BE2C (cell line): ENCODE data around the gene CLCN4.

Experiments
- DNase-seq: peaks from one replicate; pipeline ENCODE4 v3.0.0-alpha.2; 2020
- H3K27me3 ChIP-seq: fragments of 250-450 bp; sonication (Bioruptor Pico); 2 replicates; pipeline ENCODE4 v1.5.1; 2020; ENCODE audit warnings: mild to moderate bottlenecking
- H3K36me3 ChIP-seq: fragments of 250-450 bp; sonication (Bioruptor Pico); 2 replicates; pipeline ENCODE4 v1.5.1; 2020; ENCODE audit warnings: mild to moderate bottlenecking
- H3K4me1 ChIP-seq: fragments of 250-450 bp; sonication (Bioruptor Pico); 2 replicates; pipeline ENCODE4 v1.5.1; 2020
- H3K4me3 ChIP-seq: 2 replicates; pipeline ENCODE4 v1.5.1; 2011; ENCODE audit warnings: low read depth, low read length
- H3K9me3 ChIP-seq: fragments of 250-450 bp; sonication (Bioruptor Pico); 2 replicates; pipeline ENCODE4 v1.5.1; 2020
- CTCF ChIP-seq: IDR thresholded peaks from 2 replicates; pipeline ENCODE4 v1.5.1; 2012; ENCODE audit warnings: mild to moderate bottlenecking, low read depth, low read length

The CLCN4 gene

DNA sequence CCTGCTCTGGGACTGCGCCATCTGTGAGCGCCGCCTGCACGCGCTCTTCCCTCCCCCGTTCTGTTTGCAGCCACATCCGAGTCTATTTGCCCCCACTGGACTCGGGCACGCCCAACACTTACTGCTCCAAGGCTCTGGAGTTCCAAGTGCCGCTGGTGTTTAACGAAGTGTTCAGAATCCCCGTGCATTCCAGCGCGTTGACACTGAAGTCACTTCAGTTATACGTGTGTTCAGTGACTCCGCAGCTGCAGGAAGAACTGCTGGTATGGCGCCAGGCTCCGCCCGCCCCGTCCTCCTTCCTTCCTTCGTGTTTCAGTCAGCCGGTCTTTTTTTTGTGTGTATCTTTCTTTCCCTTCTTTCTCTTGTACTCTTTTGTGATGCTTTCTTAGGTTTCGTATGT is 30.7 kb upstream of the CLCN4 start:
- TF ChIP-seq CTCF: no peak
- Histone ChIP-seq H3K4me1 (no peaks in the 10 kb centered on the region), H3K27me3 (no peaks in the 10 kb centered on the region), H3K36me3 (no peaks in the 10 kb centered on the region), H3K4me3 (no peak overlapping the region), H3K9me3 (no peaks in the 10 kb centered on the region)
- DNase-seq: no peak

- no peak for TF ChIP-seq CTCF
- Histone ChIP-seq H3K9me3 (no peaks in the 10 kb centered on the region), H3K36me3 (no peaks in the 10 kb centered on the region)
Measured at GRCh38 chrX:10126834-10127233, 29.9 kb upstream of the CLCN4 start.

GRCh38 chrX:10128386-10128785 is 28.4 kb upstream of the CLCN4 start:
- no peak for DNase-seq
- H3K36me3 ChIP-seq: no peaks in the 10 kb centered on the region

More at GRCh38 chrX:10126834-10127233, 29.9 kb upstream of the CLCN4 start:
- H3K4me3 ChIP-seq: no peak overlapping the region
- H3K4me1 ChIP-seq: no peaks in the 10 kb centered on the region
- DNase-seq: no peak
- no peaks in the 10 kb centered on the region for H3K27me3 ChIP-seq

GRCh38 chrX:10129229-10129628 is 27.5 kb upstream of the CLCN4 start:
- Histone ChIP-seq H3K4me3 (no peak overlapping the region), H3K9me3 (no peaks in the 10 kb centered on the region), H3K27me3 (no peaks in the 10 kb centered on the region), H3K4me1 (no peaks in the 10 kb centered on the region), H3K36me3 (no peaks in the 10 kb centered on the region)
- DNase-seq: no peak
- no peak for TF ChIP-seq CTCF

More at GRCh38 chrX:10128386-10128785, 28.4 kb upstream of the CLCN4 start:
- no peaks in the 10 kb centered on the region for H3K27me3 ChIP-seq
- H3K4me1 ChIP-seq: no peaks in the 10 kb centered on the region
- H3K4me3 ChIP-seq: no peak overlapping the region
- H3K9me3 ChIP-seq: no peaks in the 10 kb centered on the region
- TF ChIP-seq CTCF: no peak

DNA sequence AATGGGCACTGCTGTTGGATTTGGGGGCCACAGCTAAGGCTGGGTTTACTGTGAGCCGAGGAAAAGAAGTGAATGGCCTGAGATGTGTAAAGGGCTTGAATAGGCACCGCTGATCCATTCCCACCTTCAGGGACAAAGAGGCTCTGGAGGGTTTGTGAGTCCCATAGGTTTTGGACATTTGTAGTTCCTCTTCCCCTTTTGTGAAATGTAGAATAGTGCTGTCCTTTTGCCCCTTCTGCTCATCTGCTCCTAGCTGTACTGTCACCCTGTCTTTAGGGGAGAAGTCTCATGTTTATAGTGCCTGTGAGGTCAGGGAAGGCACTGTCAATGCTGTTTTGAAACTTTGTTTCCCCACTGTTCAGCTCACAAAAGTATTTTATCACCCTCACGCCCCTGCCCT is 26.4 kb upstream of the CLCN4 start:
- H3K9me3 ChIP-seq: no peaks in the 10 kb centered on the region
- TF ChIP-seq CTCF: no peak

DNA sequence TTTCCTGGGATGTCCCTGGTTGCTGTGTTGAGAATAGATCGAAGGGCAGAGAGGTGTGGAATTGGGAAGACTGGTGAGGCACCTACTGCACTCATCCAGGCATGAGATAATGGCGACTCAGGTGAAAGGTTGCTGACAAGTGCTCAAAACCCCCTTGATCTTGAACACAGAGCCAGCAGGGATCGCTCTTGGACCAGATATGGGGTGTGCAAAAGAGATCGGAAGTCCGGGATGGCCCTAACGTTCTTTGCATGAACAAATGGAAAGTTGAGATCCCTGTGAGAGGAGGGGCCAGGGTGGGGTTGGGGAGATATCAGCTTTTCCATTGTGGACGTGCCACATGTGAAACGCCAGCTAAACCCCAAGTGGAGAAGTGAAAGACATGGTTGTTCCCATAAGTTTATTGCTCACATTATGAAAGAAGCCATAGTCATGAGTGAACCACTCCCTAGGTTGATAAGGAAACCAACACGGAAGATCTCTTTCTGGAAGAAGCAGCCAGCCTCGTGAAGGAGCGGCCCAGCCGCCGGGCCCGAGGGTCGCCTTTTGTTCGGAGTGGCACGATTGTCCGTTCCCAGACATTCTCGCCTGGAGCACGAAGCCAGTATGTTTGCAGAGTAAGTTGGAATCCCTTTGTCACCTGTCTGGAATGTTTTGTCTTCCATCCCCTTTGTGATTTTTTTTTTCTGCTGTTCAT is 22.6 kb upstream of the CLCN4 start:
- Histone ChIP-seq H3K4me1 (no peaks in the 10 kb centered on the region), H3K4me3 (no peak overlapping the region), H3K9me3 (no peaks in the 10 kb centered on the region), H3K27me3 (no peaks in the 10 kb centered on the region), H3K36me3 (no peaks in the 10 kb centered on the region)
- 0 out of 2 replicates have a peak, but pooled peaks have one; percentile 6 for TF ChIP-seq CTCF
- DNase-seq: no peak

More for the DNA sequence above, 26.4 kb upstream of the CLCN4 start:
- no peaks in the 10 kb centered on the region for H3K27me3 ChIP-seq
- no peak for DNase-seq
- no peak overlapping the region for H3K4me3 ChIP-seq
- no peaks in the 10 kb centered on the region for H3K4me1 ChIP-seq
- H3K36me3 ChIP-seq: no peaks in the 10 kb centered on the region
